Prostate gland (tissue), 2 donors: ENCODE results near the gene ANXA1.

Experiments
- POLR2A ChIP-seq: fragments of 450-650 bp; IDR thresholded peaks from one replicate; pipeline ENCODE4 v1.6.1; 2016; ENCODE audit warnings: antibody characterized with exemption, mild to moderate bottlenecking
- TF ChIP-seq, protein P1 (sequence below), 4 experiments: fragments of 200-600 bp in 2 of 4; fragments of 450-650 bp in 2 of 4; sonication (generic) in 2 of 4; IDR thresholded peaks; 1 replicate in 3 of 4; 2 replicates in 1 of 4; pipeline ENCODE4 v1.5.1; 2016 to 2019; ENCODE audit warnings: antibody characterized with exemption in 4 of 4, mild to moderate bottlenecking in 2 of 4, moderate library complexity in 2 of 4

DNA sequence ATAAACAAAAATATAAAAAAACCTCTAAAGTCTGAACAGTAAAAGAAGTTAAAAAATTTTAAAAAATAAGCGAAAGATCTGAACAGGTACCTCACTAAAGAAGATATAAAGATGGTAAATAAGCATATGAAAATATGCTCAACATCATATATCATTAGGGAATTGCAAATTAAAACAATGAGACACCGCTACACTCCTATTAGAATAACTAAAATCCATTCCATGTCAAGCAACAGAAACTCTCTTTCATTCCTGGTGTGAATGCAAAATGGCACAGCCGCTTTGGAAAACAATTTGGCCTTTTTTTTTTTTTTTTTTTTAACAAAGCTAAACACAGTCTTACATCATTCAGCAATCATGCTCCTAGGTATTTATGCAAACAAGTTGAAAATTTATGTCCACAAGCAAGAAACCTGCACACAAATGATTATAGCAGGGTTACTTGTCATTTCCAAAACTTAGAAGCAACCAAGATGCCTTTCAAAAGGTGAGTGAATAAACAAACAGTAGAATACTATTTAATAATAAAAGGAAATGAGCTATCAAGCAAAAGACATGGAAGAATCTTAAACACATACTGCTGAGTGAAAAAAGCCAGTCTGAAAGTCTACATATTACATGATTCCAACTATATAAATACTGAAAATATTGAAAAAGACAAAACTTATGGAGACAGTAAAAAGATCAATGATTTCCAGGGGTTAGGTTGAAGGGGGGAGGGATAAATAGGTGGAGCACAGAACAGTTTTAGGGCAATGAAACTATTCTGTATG, 22.1 kb downstream of the ANXA1 start:
- TF ChIP-seq, protein P1, sequence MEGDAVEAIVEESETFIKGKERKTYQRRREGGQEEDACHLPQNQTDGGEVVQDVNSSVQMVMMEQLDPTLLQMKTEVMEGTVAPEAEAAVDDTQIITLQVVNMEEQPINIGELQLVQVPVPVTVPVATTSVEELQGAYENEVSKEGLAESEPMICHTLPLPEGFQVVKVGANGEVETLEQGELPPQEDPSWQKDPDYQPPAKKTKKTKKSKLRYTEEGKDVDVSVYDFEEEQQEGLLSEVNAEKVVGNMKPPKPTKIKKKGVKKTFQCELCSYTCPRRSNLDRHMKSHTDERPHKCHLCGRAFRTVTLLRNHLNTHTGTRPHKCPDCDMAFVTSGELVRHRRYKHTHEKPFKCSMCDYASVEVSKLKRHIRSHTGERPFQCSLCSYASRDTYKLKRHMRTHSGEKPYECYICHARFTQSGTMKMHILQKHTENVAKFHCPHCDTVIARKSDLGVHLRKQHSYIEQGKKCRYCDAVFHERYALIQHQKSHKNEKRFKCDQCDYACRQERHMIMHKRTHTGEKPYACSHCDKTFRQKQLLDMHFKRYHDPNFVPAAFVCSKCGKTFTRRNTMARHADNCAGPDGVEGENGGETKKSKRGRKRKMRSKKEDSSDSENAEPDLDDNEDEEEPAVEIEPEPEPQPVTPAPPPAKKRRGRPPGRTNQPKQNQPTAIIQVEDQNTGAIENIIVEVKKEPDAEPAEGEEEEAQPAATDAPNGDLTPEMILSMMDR (IDR thresholded peaks at IDR 0.05): no peak
- no peak for TF ChIP-seq POLR2A
